ENCODE data around the gene RHOT2.
A peak's percentile ranks its signal among the peaks of the same experiment; 100 is the strongest.

RHOT2 gene

GRCh38 chr16:633336-634050, 34.4 kb upstream of the RHOT2 start:
- Histone ChIP-seq H3K27me3 (replicated peaks in 2 of 5; ENCODE audit: control insufficient read depth in 4 of 5, insufficient read depth in 5 of 5, low read length in 4 of 5) (peaks cover 0 to 7% (median 0%) of the 10 kb centered on the region in 5 experiments), H3K4me1 (ENCODE audit: control extremely low read depth in 1 of 4, control insufficient read depth in 4 of 4, insufficient read depth in 4 of 4, low read length in 3 of 4) (peaks cover 0 to 34% (median 30%) of the 10 kb centered on the region in 4 experiments), H3K9me3 (ENCODE audit: control extremely low read depth in 1 of 5, control insufficient read depth in 4 of 5, insufficient read depth in 2 of 5, low read depth in 1 of 5, low read length in 4 of 5) (no peaks in the 10 kb centered on the region), H3K27ac (ENCODE audit: insufficient read depth in 1 of 2, low read depth in 1 of 2, low read length in 2 of 2, poor library complexity in 1 of 2, severe bottlenecking in 2 of 2) (no peak overlapping the region), H3K4me3 (ENCODE audit: control insufficient read depth in 1 of 7, extremely low read depth in 1 of 7, insufficient read depth in 4 of 7, low read depth in 2 of 7, low read length in 6 of 7) (no peak overlapping the region), H3K36me3 (ENCODE audit: control insufficient read depth in 4 of 4, insufficient read depth in 4 of 4, low read length in 3 of 4) (peaks cover 0 to 29% (median 17%) of the 10 kb centered on the region in 4 experiments)
- CTCF ChIA-PET = interaction anchor here (1.4 kb wide), 1 partner anchor 26 kb away, joined by 3 read pairs; no protein-coding TSS in a partner anchor
- no peak for DNase-seq
- POLR2A ChIA-PET = no interaction called here
- 98% methylated on average over 69 of the region's 74 CpGs for WGBS (ENCODE audit: insufficient coverage)

- no peaks in the 10 kb centered on the region for H3K9me3 ChIP-seq (ENCODE audit: control extremely low read depth in 1 of 5, control insufficient read depth in 4 of 5, insufficient read depth in 2 of 5, low read depth in 1 of 5, low read length in 4 of 5)
- H3K4me1 ChIP-seq (ENCODE audit: control extremely low read depth in 1 of 4, control insufficient read depth in 4 of 4, insufficient read depth in 4 of 4, low read length in 3 of 4) = peaks cover 0 to 34% (median 30%) of the 10 kb centered on the region in 4 experiments
- 97% methylated on average over 19 of the region's 22 CpGs for WGBS (ENCODE audit: insufficient coverage)
- no peak overlapping the region for H3K27ac ChIP-seq (ENCODE audit: insufficient read depth in 1 of 2, low read depth in 1 of 2, low read length in 2 of 2, poor library complexity in 1 of 2, severe bottlenecking in 2 of 2)
- no peak for DNase-seq
- POLR2A ChIA-PET = no interaction called here
- peaks cover 0 to 24% (median 15%) of the 10 kb centered on the region in 4 experiments for H3K36me3 ChIP-seq (ENCODE audit: control insufficient read depth in 4 of 4, insufficient read depth in 4 of 4, low read length in 3 of 4)
- peaks cover 0 to 7% (median 0%) of the 10 kb centered on the region in 5 experiments for H3K27me3 ChIP-seq (replicated peaks in 2 of 5; ENCODE audit: control insufficient read depth in 4 of 5, insufficient read depth in 5 of 5, low read length in 4 of 5)
- H3K4me3 ChIP-seq (ENCODE audit: control insufficient read depth in 1 of 7, extremely low read depth in 1 of 7, insufficient read depth in 4 of 7, low read depth in 2 of 7, low read length in 6 of 7) = no peak overlapping the region
- CTCF ChIA-PET = interaction anchor here (1.4 kb wide), 1 partner anchor 26 kb away, joined by 3 read pairs; no protein-coding TSS in a partner anchor
These were observed 33.8 kb upstream of the RHOT2 start for GRCh38 chr16:634051-634670.

GRCh38 chr16:634996-635395, 32.9 kb upstream of the RHOT2 start:
- H3K27me3 ChIP-seq (replicated peaks in 2 of 5; ENCODE audit: control insufficient read depth in 4 of 5, insufficient read depth in 5 of 5, low read length in 4 of 5) = peaks cover 0 to 7% (median 0%) of the 10 kb centered on the region in 5 experiments
- ChIA-PET CTCF (no interaction called here), POLR2A (no interaction called here)
- H3K36me3 ChIP-seq (ENCODE audit: control insufficient read depth in 4 of 4, insufficient read depth in 4 of 4, low read length in 3 of 4) = peaks cover 0 to 24% (median 15%) of the 10 kb centered on the region in 4 experiments
- no peaks in the 10 kb centered on the region for H3K9me3 ChIP-seq (ENCODE audit: control extremely low read depth in 1 of 5, control insufficient read depth in 4 of 5, insufficient read depth in 2 of 5, low read depth in 1 of 5, low read length in 4 of 5)
- no peak overlapping the region for H3K27ac ChIP-seq (ENCODE audit: insufficient read depth in 1 of 2, low read depth in 1 of 2, low read length in 2 of 2, poor library complexity in 1 of 2, severe bottlenecking in 2 of 2)
- no peak for DNase-seq
- H3K4me1 ChIP-seq (ENCODE audit: control extremely low read depth in 1 of 4, control insufficient read depth in 4 of 4, insufficient read depth in 4 of 4, low read length in 3 of 4) = peaks cover 0 to 34% (median 30%) of the 10 kb centered on the region in 4 experiments
- WGBS (ENCODE audit: insufficient coverage) = 98% methylated on average over 7 of the region's 7 CpGs
- H3K4me3 ChIP-seq (ENCODE audit: control insufficient read depth in 1 of 7, extremely low read depth in 1 of 7, insufficient read depth in 4 of 7, low read depth in 2 of 7, low read length in 6 of 7) = peak overlapping the region in 5 of 7 experiments; percentile 23 to 92 (median 85)

GRCh38 chr16:635573-636205, 32.2 kb upstream of the RHOT2 start:
- H3K27me3 ChIP-seq (replicated peaks in 2 of 5; ENCODE audit: control insufficient read depth in 4 of 5, insufficient read depth in 5 of 5, low read length in 4 of 5) = peaks cover 0 to 5% (median 0%) of the 10 kb centered on the region in 5 experiments
- DNase-seq = no peak
- peak overlapping the region in 1 of 2 experiments; percentile 91 for H3K27ac ChIP-seq (ENCODE audit: insufficient read depth in 1 of 2, low read depth in 1 of 2, low read length in 2 of 2, poor library complexity in 1 of 2, severe bottlenecking in 2 of 2)
- peaks cover 0 to 24% (median 15%) of the 10 kb centered on the region in 4 experiments for H3K36me3 ChIP-seq (ENCODE audit: control insufficient read depth in 4 of 4, insufficient read depth in 4 of 4, low read length in 3 of 4)
- POLR2A ChIA-PET = interaction anchor here (0.6 kb wide), 1 partner anchor 11 kb away, joined by 4 read pairs; no protein-coding TSS in a partner anchor
- WGBS (ENCODE audit: insufficient coverage) = 4% methylated on average over 45 of the region's 55 CpGs
- H3K4me1 ChIP-seq (ENCODE audit: control extremely low read depth in 1 of 4, control insufficient read depth in 4 of 4, insufficient read depth in 4 of 4, low read length in 3 of 4) = peaks cover 0 to 34% (median 32%) of the 10 kb centered on the region in 4 experiments
- CTCF ChIA-PET = interaction anchor here (0.9 to 3.3 kb wide), 7 partner anchors 13 to 67 kb away, joined by 3 to 9 read pairs (median 4); partner anchors contain the start of genes RHOT2 and WDR90
- H3K4me3 ChIP-seq (ENCODE audit: control insufficient read depth in 1 of 7, extremely low read depth in 1 of 7, insufficient read depth in 4 of 7, low read depth in 2 of 7, low read length in 6 of 7) = peak overlapping the region; percentile 81 to 96 (median 86)
- no peaks in the 10 kb centered on the region for H3K9me3 ChIP-seq (ENCODE audit: control extremely low read depth in 1 of 5, control insufficient read depth in 4 of 5, insufficient read depth in 2 of 5, low read depth in 1 of 5, low read length in 4 of 5)

GRCh38 chr16:636206-637080, 31.5 kb upstream of the RHOT2 start, which contains the start of gene METTL26:
Gene METTL26 (minus strand): TSS chr16:636305. CDS start chr16:636290, 15 bp downstream.
- under 1% methylated on average over 74 of the region's 91 CpGs for WGBS (ENCODE audit: insufficient coverage)
- ChIA-PET CTCF (interaction anchor here (0.7 to 3.3 kb wide), 9 partner anchors 13 to 68 kb away, joined by 3 to 9 read pairs (median 4); partner anchors contain the start of genes RHOT2 and WDR90), POLR2A (interaction anchor here (0.9 to 1.1 kb wide), 2 partner anchors 24 to 100 kb away, joined by 3 read pairs; no protein-coding TSS in a partner anchor)
- Histone ChIP-seq H3K27ac (ENCODE audit: insufficient read depth in 1 of 2, low read depth in 1 of 2, low read length in 2 of 2, poor library complexity in 1 of 2, severe bottlenecking in 2 of 2) (peak within 1 kb of the TSS; percentile 75 to 91), H3K36me3 (ENCODE audit: control insufficient read depth in 4 of 4, insufficient read depth in 4 of 4, low read length in 3 of 4) (peaks cover 0 to 24% (median 15%) of the 10 kb centered on the region in 4 experiments), H3K4me1 (ENCODE audit: control extremely low read depth in 1 of 4, control insufficient read depth in 4 of 4, insufficient read depth in 4 of 4, low read length in 3 of 4) (peaks cover 0 to 34% (median 33%) of the 10 kb centered on the region in 4 experiments), H3K9me3 (ENCODE audit: control extremely low read depth in 1 of 5, control insufficient read depth in 4 of 5, insufficient read depth in 2 of 5, low read depth in 1 of 5, low read length in 4 of 5) (no peaks in the 10 kb centered on the region), H3K4me3 (ENCODE audit: control insufficient read depth in 1 of 7, extremely low read depth in 1 of 7, insufficient read depth in 4 of 7, low read depth in 2 of 7, low read length in 6 of 7) (peak within 1 kb of the TSS; percentile 81 to 96 (median 86)), H3K27me3 (replicated peaks in 2 of 5; ENCODE audit: control insufficient read depth in 4 of 5, insufficient read depth in 5 of 5, low read length in 4 of 5) (peaks cover 0 to 2% (median 0%) of the 10 kb centered on the region in 5 experiments)
- peak; percentile 94 to 97 (median 96) for DNase-seq
